ENCODE results near the gene NIN. TPM values are rescaled to one million over a fixed set of nuclear protein-coding genes. Genes with fewer than 3 reads are reported as not detected.

The NIN gene
- total RNA-seq, 1 donor = 33.4 TPM

DNA sequence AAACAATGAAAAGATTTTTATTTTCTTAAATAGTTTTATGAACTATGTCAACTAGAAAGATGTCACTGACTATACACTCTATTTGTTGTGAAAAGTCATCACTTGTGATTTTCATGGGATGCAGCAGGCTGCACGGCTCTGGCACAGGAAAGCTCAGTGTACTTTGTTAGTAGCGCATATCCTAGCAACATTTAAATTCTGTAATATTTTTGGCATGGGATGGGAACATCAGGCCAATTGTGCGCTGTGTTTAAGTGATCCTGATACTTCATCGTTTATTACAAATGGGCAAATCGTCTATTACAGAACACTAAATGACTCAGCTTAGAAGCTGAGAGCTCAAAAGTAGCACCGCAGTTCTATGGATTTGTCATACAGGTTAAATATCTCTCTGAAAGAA, 102.1 kb downstream of the NIN start:
- TF ChIP-seq, protein P1, sequence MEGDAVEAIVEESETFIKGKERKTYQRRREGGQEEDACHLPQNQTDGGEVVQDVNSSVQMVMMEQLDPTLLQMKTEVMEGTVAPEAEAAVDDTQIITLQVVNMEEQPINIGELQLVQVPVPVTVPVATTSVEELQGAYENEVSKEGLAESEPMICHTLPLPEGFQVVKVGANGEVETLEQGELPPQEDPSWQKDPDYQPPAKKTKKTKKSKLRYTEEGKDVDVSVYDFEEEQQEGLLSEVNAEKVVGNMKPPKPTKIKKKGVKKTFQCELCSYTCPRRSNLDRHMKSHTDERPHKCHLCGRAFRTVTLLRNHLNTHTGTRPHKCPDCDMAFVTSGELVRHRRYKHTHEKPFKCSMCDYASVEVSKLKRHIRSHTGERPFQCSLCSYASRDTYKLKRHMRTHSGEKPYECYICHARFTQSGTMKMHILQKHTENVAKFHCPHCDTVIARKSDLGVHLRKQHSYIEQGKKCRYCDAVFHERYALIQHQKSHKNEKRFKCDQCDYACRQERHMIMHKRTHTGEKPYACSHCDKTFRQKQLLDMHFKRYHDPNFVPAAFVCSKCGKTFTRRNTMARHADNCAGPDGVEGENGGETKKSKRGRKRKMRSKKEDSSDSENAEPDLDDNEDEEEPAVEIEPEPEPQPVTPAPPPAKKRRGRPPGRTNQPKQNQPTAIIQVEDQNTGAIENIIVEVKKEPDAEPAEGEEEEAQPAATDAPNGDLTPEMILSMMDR (IDR thresholded peaks at IDR 0.05; ENCODE audit: insufficient read depth, low read length) = no peak
- no peak overlapping the region for H3K4me3 ChIP-seq (ENCODE audit: low read depth, low read length)
- no peak for DNase-seq (ENCODE audit: low read depth)

DNA sequence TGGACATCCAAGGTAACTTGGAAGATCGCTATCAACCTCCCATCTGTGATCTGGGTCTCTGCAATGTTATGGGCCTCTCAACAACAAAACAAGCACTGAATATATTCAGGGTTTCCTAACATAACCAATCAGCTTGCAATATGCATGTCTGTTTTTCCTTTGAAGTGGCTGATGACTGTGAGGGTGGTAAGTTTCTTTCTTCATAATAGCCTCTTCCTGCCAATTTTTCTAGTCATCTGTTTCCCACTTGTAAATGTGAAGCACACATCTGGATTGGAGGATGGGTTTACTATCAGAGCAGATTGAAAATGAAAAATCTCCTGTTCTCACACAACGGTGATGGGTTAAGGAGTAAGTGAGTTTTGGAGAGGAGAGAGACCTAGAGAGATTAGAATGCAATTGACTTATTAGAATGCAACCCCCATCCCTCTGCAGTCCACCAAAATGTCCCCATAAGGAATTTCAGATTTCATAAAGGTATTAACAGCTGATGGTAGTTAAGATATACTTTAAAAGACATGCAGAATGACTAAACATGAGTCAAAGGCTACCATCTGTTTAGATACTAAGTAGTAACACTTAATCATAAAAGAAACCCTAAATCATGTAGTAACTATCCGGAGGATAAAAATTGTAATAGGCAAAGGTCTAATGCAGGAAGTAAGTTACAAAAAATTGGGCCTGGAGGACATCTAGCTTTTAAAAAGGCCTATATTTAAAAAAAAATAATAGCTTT, 104.4 kb downstream of the NIN start:
- peak; percentile 82 for DNase-seq (ENCODE audit: low read depth)
- TF ChIP-seq, protein P1 (IDR thresholded peaks at IDR 0.05; ENCODE audit: insufficient read depth, low read length) = no peak

DNA sequence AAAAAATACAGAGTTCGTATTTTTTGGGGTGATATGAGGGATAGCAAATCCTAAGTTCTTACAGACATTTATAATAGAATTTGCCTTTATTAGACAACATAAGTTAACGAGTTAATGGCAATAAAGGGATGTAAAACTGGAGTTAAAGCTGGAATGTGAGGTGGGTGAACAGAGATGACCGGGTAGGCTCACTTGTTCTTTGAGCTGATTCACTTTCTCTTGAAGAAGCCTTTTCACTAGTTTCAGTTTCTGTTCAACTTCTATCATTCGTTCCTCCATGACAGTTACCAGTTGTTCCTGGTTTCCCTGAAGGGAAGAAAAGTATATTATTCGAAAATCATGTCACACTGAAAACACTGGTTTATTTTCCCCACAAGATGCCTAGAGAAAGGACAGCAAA, 105.2 kb downstream of the NIN start:
- TF ChIP-seq, protein P1 (IDR thresholded peaks at IDR 0.05; ENCODE audit: insufficient read depth, low read length) = no peak
- DNase-seq (ENCODE audit: low read depth) = no peak
- H3K4me3 ChIP-seq (ENCODE audit: low read depth, low read length) = no peak overlapping the region

More for the DNA sequence above, 104.4 kb downstream of the NIN start:
- no peak overlapping the region for H3K4me3 ChIP-seq (ENCODE audit: low read depth, low read length)

DNA sequence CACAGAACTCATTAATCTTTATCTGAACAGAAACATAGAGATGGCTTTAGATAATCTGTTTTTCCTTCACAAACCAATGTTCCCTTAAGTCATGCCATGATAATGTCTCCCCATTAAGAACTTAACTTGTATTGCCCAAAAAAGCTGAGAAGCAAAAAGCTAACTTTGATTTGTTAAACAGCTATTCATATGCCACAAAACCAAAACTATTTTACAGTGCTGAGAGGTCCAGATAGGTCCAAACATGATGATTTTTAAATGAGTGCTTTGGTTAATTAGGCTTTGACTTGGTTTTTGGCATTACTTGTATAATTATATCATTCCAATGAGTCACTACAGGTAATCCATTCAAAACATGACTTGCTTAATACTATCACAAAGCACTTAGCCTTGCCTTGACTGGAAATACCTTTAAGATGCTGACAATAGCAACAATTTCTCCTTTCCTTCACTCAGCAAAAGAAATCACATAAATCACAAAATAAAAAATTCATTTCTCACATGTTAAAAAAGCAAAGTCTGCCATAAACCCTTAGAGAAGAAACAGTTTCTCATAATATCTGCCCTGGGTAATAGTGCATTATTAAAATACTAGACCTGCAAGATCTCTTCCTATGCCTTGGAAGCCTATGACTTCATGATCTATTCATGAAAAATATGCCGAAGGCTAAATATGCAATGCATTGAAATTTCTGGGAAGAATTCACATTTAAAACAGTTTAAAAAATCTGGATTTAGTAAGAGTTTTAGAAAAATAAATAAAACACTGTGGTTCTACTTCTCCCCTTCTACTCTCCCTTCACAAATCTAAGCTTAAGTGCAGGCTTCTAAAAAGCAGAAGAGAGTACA, 110.8 kb downstream of the NIN start:
- DNase-seq (ENCODE audit: low read depth) = no peak
- TF ChIP-seq, protein P1 (IDR thresholded peaks at IDR 0.05; ENCODE audit: insufficient read depth, low read length) = no peak
- no peak overlapping the region for H3K4me3 ChIP-seq (ENCODE audit: low read depth, low read length)

DNA sequence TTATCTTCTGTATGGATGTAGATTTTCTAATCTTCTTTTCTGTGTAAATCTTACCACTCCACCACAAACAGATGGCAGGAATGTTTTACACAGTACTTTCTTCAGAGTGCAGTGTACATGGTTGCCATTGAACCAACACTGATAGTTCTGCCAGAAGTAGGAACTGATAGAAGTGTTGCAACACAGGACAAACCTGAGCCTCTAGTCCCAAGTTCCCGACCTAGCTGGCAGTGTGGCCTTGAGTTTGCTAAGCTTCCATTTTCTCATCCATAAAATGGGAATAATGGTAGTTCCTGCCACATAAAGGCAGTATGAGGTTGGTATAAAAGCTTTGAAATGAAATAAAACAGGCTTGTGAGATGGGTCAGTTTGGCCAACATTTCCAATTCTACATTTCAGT, 112.0 kb downstream of the NIN start:
- no peak for DNase-seq (ENCODE audit: low read depth)
- H3K4me3 ChIP-seq (ENCODE audit: low read depth, low read length) = no peak overlapping the region
- TF ChIP-seq, protein P1 (IDR thresholded peaks at IDR 0.05; ENCODE audit: insufficient read depth, low read length) = no peak

DNA sequence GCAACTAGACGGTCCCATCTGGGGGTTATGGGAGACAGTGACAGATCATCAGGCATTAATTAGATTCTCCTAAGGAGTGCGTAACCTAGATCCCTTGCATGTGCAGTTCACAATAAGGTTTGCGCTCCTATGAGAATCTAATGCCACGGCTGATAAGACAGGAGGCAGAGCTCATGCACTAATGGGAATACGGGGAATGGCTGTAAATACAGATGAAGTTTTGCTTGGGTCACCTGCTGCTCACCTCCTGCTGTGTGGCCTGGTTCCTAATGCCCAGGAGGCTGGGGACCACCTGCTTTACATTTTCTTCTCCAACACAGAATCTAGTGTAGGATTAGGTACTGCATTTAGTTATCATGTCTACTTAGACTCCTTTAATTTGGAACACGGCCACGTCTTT, 113.2 kb downstream of the NIN start:
- DNase-seq (ENCODE audit: low read depth) = no peak

More for the DNA sequence above, 113.2 kb downstream of the NIN start:
- TF ChIP-seq, protein P1 (IDR thresholded peaks at IDR 0.05; ENCODE audit: insufficient read depth, low read length) = no peak
- H3K4me3 ChIP-seq (ENCODE audit: low read depth, low read length) = no peak overlapping the region
